Panc1 (cell line): ENCODE data around the gene MAPKAPK5. TPM values are rescaled to one million over a fixed set of nuclear protein-coding genes. Genes with fewer than 3 reads are reported as not detected.
A peak's percentile ranks its signal among the peaks of the same experiment; 100 is the strongest.

Source experiments
- ATAC-seq: fragments of 200-7000 bp; cut with Tn5 transposase; 2 replicates; pipeline ENCODE4 v1.9.1; 2020; ENCODE audit warnings: mild to moderate bottlenecking, moderate library complexity
- BruUV-seq: library from RNA; stranded (reverse); fragments of 400-500 nt; replicated peaks from 2 replicates; lab custom pipeline; 2021; lab: Mats Ljungman, UMichigan
- CTCF ChIA-PET: fragments of 300-600 bp; sonication (Branson Sonifier 250); formaldehyde crosslinking; loops from one replicate; lab custom pipeline; 2022; ENCODE audit warnings: antibody characterized with exemption; lab: Charles Lee
- POLR2A ChIA-PET: fragments of 300-600 bp; sonication (Branson Sonifier 250); formaldehyde crosslinking; loops from one replicate; lab custom pipeline; 2022; ENCODE audit warnings: antibody characterized with exemption; lab: Charles Lee
- DNase-seq: peaks from one replicate; pipeline ENCODE4 v3.0.0-alpha.2; 2010; ENCODE audit warnings: low read depth, low spot score
- H3K27ac ChIP-seq: 2 replicates; pipeline ENCODE4 v1.5.1; 2011; ENCODE audit warnings: mild to moderate bottlenecking, low read length, inconsistent platforms
- H3K27me3 ChIP-seq: fragments of 200-500 bp; sonication (Bioruptor generic); 2 replicates; pipeline ENCODE4 v1.6.0; 2014; ENCODE audit warnings: low read length, inconsistent platforms; ENCODE audit not compliant: control insufficient read depth, insufficient read depth
- H3K36me3 ChIP-seq: fragments of 200-500 bp; sonication (Bioruptor generic); 2 replicates; pipeline ENCODE4 v1.5.1; 2014; ENCODE audit warnings: inconsistent platforms, mild to moderate bottlenecking, low read length, moderate library complexity; ENCODE audit not compliant: control insufficient read depth, insufficient read depth
- H3K4me1 ChIP-seq: 2 replicates; pipeline ENCODE4 v1.5.1; 2011; ENCODE audit warnings: inconsistent platforms, mild to moderate bottlenecking, low read length, moderate library complexity; ENCODE audit not compliant: control insufficient read depth, insufficient read depth
- H3K4me3 ChIP-seq, 2 experiments: 2 replicates each; pipeline ENCODE4 v1.5.1; 2011 to 2012; ENCODE audit warnings: low read depth in 2 of 2, low read length in 2 of 2, mild to moderate bottlenecking in 2 of 2, inconsistent platforms in 1 of 2, moderate library complexity in 1 of 2
- H3K9me3 ChIP-seq: fragments of 200-500 bp; sonication (Bioruptor generic); 2 replicates; pipeline ENCODE4 v1.5.1; 2014; ENCODE audit warnings: low read depth, mild to moderate bottlenecking, inconsistent platforms, low read length, moderate library complexity; ENCODE audit not compliant: control insufficient read depth, insufficient read depth
- POLR2AphosphoS5 ChIP-seq: IDR thresholded peaks from 2 replicates; pipeline ENCODE4 v1.6.1; 2012; ENCODE audit warnings: mild to moderate bottlenecking, low read depth, low read length, moderate library complexity
- SIN3A ChIP-seq: IDR thresholded peaks from 2 replicates; pipeline ENCODE4 v1.6.1; 2012; ENCODE audit warnings: low read depth, mild to moderate bottlenecking, low read length, moderate library complexity, borderline replicate concordance; ENCODE audit not compliant: insufficient read depth
- TCF7L2 ChIP-seq: IDR thresholded peaks from 2 replicates; pipeline ENCODE4 v1.6.1; 2011; ENCODE audit warnings: mild to moderate bottlenecking, low read depth, low read length, inconsistent platforms
- in situ Hi-C: cut with HindIII; loops from 2 replicates; pipeline ENCODE4 v1.10.0; 2016; ENCODE audit warnings: low sequenced_read_pairs, low pct_unique_long_range_greater_than_20kb
- intact Hi-C: fragments of 100-400 bp; cut with micrococcal nuclease; formaldehyde crosslinking; loops from one replicate; pipeline ENCODE4 v1.10.0; 2022; ENCODE audit not compliant: unreplicated experiment
- total RNA-seq: library from RNA; stranded (reverse); gene quantifications from one replicate; pipeline ENCODE4 v1.2.1, GENCODE V29; 2021; ENCODE audit not compliant: unreplicated experiment
- TF ChIP-seq, protein P1 (sequence below), 2 experiments: IDR thresholded peaks; 2 replicates each; pipeline ENCODE4 v1.6.1; 2011 to 2012; ENCODE audit warnings: low read depth in 2 of 2, control low read depth in 1 of 2, low read length in 1 of 2, mild to moderate bottlenecking in 1 of 2, moderate library complexity in 1 of 2; ENCODE audit not compliant: insufficient read depth in 1 of 2
- TF ChIP-seq, protein P2 (sequence below): fragments of 450-650 bp; IDR thresholded peaks from 2 replicates; pipeline ENCODE4 v1.5.1; 2017; ENCODE audit warnings: mild to moderate bottlenecking

Gene MAPKAPK5
- total RNA-seq, 1 experiment from 2014 or later = 49.7 TPM

DNA sequence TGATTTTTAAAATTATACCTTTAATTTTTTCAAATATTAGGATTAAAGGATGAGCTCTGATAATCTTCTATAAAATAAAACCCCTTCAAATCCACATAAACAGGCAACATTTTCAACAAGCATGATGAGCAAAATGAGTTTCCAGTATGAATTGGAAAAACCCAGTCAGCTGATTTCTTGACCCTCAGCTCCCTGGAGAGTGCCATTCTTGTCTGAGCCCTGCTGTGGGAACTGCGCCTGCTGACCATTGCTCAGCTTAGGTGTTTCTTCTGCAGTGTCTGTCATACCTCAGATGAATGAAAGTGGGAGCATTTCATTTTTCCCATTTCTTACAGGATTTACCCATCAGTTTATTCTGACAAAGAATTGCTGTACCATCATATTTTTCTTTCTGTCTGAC, 27.6 kb downstream of the MAPKAPK5 start:
- ATAC-seq (no peak), DNase-seq (no peak)
- in situ Hi-C loops = no loop called here
- Histone ChIP-seq H3K27me3 (no peaks in the 10 kb centered on the region), H3K4me3 (no peak overlapping the region), H3K27ac (no peak overlapping the region), H3K9me3 (no peaks in the 10 kb centered on the region), H3K36me3 (peaks cover 23% of the 10 kb centered on the region), H3K4me1 (no peaks in the 10 kb centered on the region)
- TF ChIP-seq, protein P1, sequence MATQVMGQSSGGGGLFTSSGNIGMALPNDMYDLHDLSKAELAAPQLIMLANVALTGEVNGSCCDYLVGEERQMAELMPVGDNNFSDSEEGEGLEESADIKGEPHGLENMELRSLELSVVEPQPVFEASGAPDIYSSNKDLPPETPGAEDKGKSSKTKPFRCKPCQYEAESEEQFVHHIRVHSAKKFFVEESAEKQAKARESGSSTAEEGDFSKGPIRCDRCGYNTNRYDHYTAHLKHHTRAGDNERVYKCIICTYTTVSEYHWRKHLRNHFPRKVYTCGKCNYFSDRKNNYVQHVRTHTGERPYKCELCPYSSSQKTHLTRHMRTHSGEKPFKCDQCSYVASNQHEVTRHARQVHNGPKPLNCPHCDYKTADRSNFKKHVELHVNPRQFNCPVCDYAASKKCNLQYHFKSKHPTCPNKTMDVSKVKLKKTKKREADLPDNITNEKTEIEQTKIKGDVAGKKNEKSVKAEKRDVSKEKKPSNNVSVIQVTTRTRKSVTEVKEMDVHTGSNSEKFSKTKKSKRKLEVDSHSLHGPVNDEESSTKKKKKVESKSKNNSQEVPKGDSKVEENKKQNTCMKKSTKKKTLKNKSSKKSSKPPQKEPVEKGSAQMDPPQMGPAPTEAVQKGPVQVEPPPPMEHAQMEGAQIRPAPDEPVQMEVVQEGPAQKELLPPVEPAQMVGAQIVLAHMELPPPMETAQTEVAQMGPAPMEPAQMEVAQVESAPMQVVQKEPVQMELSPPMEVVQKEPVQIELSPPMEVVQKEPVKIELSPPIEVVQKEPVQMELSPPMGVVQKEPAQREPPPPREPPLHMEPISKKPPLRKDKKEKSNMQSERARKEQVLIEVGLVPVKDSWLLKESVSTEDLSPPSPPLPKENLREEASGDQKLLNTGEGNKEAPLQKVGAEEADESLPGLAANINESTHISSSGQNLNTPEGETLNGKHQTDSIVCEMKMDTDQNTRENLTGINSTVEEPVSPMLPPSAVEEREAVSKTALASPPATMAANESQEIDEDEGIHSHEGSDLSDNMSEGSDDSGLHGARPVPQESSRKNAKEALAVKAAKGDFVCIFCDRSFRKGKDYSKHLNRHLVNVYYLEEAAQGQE (IDR thresholded peaks at IDR 0.05; ENCODE audit: insufficient read depth in 1 of 2, low read depth in 2 of 2, low read length in 1 of 2) = no peak
- TF ChIP-seq, protein P2, sequence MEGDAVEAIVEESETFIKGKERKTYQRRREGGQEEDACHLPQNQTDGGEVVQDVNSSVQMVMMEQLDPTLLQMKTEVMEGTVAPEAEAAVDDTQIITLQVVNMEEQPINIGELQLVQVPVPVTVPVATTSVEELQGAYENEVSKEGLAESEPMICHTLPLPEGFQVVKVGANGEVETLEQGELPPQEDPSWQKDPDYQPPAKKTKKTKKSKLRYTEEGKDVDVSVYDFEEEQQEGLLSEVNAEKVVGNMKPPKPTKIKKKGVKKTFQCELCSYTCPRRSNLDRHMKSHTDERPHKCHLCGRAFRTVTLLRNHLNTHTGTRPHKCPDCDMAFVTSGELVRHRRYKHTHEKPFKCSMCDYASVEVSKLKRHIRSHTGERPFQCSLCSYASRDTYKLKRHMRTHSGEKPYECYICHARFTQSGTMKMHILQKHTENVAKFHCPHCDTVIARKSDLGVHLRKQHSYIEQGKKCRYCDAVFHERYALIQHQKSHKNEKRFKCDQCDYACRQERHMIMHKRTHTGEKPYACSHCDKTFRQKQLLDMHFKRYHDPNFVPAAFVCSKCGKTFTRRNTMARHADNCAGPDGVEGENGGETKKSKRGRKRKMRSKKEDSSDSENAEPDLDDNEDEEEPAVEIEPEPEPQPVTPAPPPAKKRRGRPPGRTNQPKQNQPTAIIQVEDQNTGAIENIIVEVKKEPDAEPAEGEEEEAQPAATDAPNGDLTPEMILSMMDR = no peak
- TF ChIP-seq SIN3A = no peak
- no peak for TF ChIP-seq TCF7L2
- TF ChIP-seq POLR2AphosphoS5 = no peak
- intact Hi-C loops = no loop called here
- CTCF ChIA-PET = interaction anchor here (0.6 kb wide), 1 partner anchor 75 kb away, joined by 6 read pairs; no protein-coding TSS in a partner anchor
- TSS peak; percentile 30 for BruUV-seq
- POLR2A ChIA-PET = no interaction called here

DNA sequence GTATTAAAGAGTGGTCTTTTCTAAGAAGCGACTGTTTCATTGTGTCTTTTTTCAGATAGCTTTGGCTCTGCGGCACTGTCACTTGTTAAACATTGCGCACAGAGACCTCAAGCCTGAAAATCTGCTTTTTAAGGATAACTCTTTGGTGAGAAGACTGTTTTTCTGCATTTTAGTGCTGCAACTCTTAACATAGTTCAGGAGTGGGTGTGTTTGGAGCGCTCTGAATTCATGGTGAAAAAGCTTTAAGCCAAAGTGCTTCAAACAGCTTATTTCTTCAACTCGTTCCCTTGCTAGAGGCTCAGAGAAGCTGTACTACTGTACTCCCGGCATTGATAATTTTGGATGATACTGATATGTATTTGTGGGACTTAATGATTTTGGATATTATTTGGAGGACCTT, 28.2 kb downstream of the MAPKAPK5 start:
- ATAC-seq = no peak
- in situ Hi-C loops (no loop called here), intact Hi-C loops (no loop called here)
- DNase-seq = no peak
- BruUV-seq = no TSS peak
- Histone ChIP-seq H3K9me3 (no peaks in the 10 kb centered on the region), H3K27ac (no peak overlapping the region), H3K36me3 (peaks cover 23% of the 10 kb centered on the region), H3K4me3 (no peak overlapping the region), H3K27me3 (no peaks in the 10 kb centered on the region), H3K4me1 (no peaks in the 10 kb centered on the region)
- TF ChIP-seq POLR2AphosphoS5 (no peak), TCF7L2 (no peak), SIN3A (no peak)
- TF ChIP-seq, protein P1 (IDR thresholded peaks at IDR 0.05; ENCODE audit: insufficient read depth in 1 of 2, low read depth in 2 of 2, low read length in 1 of 2) = no peak
- TF ChIP-seq, protein P2 = no peak
- ChIA-PET POLR2A (no interaction called here), CTCF (no interaction called here)
